ENCODE measurements around the gene NUDC. TPM values are rescaled to one million over a fixed set of nuclear protein-coding genes. Genes with fewer than 3 reads are reported as not detected.

The NUDC gene
- total RNA-seq, 1 donor from 2014 or later = 68.9 TPM

- Histone ChIP-seq H3K36me3 (no peaks in the 10 kb centered on the region), H3K9me3 (replicated peaks) (peaks cover 15% of the 10 kb centered on the region), H3K4me1 (peaks cover 17% of the 10 kb centered on the region), H3K4me3 (no peak overlapping the region), H3K27ac (replicated peaks) (no peak overlapping the region), H3K27me3 (ENCODE audit: low read depth) (peaks cover 26% of the 10 kb centered on the region)
- no peak for TF ChIP-seq CTCF (IDR thresholded peaks at IDR 0.05; ENCODE audit: borderline replicate concordance)
- intact Hi-C loops (cut with micrococcal nuclease) = no loop called here
- no peak for DNase-seq
Observed at GRCh38 chr1:26953374-26953773, 31.8 kb downstream of the NUDC start.

GRCh38 chr1:26956321-26956720, 34.8 kb downstream of the NUDC start:
- peaks cover 15% of the 10 kb centered on the region for H3K9me3 ChIP-seq (replicated peaks)
- no peak overlapping the region for H3K27ac ChIP-seq (replicated peaks)
- DNase-seq = no peak
- intact Hi-C loops (cut with micrococcal nuclease) = no loop called here
- H3K4me3 ChIP-seq = no peak overlapping the region
- no peaks in the 10 kb centered on the region for H3K36me3 ChIP-seq
- peaks cover 56% of the 10 kb centered on the region for H3K27me3 ChIP-seq (ENCODE audit: low read depth)
- peaks cover 11% of the 10 kb centered on the region for H3K4me1 ChIP-seq
- TF ChIP-seq CTCF (IDR thresholded peaks at IDR 0.05; ENCODE audit: borderline replicate concordance) = no peak

DNA sequence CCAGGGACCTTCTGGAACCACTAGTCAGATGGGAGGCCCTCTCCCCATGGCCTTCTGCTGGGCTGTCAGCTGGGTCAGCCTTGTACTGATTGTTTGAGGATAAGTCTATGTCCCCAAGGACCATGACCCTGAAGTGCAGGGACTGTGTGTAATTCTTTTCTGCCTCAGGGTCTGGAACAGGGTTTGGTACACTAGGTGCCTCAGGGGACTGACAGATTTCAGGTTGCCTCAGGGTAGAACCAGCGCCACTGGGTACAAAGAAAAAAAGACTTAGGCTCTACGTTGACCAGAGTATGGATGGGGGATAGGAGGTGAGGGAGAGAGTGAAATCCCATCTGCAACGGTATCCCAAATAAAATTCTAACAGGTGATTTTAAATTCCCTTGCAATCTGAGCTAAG, 35.8 kb downstream of the NUDC start:
- intact Hi-C loops (cut with micrococcal nuclease) = no loop called here
- Histone ChIP-seq H3K4me1 (peaks cover 11% of the 10 kb centered on the region), H3K27me3 (ENCODE audit: low read depth) (peaks cover 61% of the 10 kb centered on the region), H3K9me3 (replicated peaks) (peaks cover 15% of the 10 kb centered on the region), H3K27ac (replicated peaks) (no peak overlapping the region), H3K4me3 (no peak overlapping the region), H3K36me3 (no peaks in the 10 kb centered on the region)
- DNase-seq = no peak
- TF ChIP-seq CTCF (IDR thresholded peaks at IDR 0.05; ENCODE audit: borderline replicate concordance) = no peak

DNA sequence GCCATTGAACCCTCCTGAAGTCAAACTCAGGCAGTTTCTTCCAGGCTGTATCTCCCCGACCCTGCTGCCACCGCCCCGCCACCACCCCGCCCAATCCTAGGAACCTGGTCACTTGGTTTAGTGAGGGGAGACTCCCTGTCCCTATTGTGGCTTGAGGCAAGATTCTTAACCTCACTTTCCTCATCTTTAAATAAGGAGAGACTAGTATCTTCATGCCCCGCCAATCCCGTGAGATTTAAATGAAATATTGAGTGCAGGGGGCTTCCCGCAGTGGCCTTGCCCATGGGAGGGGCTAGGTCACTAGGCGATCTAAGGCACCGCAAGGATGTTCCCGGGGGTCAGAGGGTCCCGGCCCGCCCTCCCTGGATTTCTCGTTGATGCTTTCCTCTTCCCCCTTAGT, 37.7 kb downstream of the NUDC start:
- Histone ChIP-seq H3K4me1 (peaks cover 17% of the 10 kb centered on the region), H3K4me3 (peak overlapping the region; percentile 69), H3K36me3 (no peaks in the 10 kb centered on the region), H3K9me3 (replicated peaks) (peaks cover 15% of the 10 kb centered on the region), H3K27me3 (ENCODE audit: low read depth) (peaks cover 61% of the 10 kb centered on the region), H3K27ac (replicated peaks) (no peak overlapping the region)
- TF ChIP-seq CTCF (IDR thresholded peaks at IDR 0.05; ENCODE audit: borderline replicate concordance) = no peak
- no peak for DNase-seq
- intact Hi-C loops (cut with micrococcal nuclease) = no loop called here

DNA sequence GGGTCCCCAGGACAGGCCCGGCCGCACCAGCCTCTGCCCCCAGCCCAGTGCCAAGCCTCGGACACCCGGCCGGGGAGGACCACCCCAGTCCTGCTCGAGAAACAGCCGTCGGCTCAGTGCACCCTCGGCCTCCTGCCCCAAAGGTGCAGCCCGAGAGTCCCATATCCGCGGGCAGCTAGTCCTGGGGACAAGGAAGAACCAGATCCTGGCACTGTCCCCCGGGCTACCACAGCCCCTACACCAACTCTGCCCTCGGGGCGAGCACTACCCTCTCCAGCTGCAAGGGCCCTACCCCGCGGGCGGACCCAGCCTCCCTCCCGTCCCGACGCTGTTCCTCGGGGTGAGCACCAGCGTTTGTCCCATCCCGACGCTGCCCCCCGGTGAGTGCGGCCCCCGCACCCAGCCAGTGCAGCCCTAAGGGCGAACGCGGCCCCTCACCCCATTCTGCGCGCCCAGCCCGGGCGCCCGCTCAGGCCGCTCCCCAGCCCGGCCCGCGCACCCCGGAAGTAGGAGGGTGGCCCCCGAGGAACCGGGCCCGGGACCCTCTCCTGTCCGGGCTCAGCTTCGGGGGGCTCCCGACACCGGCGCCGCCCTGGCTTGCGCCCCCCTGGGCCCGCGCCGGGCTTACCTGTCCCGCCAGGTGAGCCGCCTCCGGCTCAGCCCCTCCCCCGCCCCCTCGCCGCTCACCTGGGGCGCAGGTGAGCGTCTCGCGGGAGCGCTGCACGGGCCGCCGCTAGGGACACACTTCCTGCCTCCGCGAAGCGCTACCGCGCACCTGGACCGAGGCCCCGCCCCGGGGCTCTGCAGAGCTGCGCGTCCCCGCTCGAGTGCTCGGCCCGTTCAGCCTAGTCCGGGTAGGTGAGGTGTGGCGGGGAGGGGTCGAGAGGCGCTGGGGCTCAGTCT, 38.4 kb downstream of the NUDC start, which contains the start of gene KDF1:
KDF1 (minus strand) TSS at position 747 of the 903 bp plus-strand sequence. CDS start 8,088 bp downstream, outside the sequence.
- Histone ChIP-seq H3K4me3 (peak within 1 kb of the TSS; percentile 69), H3K36me3 (no peaks in the 10 kb centered on the region), H3K27me3 (ENCODE audit: low read depth) (peaks cover 67% of the 10 kb centered on the region), H3K4me1 (peaks cover 19% of the 10 kb centered on the region), H3K9me3 (replicated peaks) (peaks cover 15% of the 10 kb centered on the region), H3K27ac (replicated peaks) (no peak within 1 kb of the TSS)
- peak; percentile 6 for TF ChIP-seq CTCF (IDR thresholded peaks at IDR 0.05; ENCODE audit: borderline replicate concordance)
- DNase-seq = no peak
- intact Hi-C loops (cut with micrococcal nuclease) = no loop called here
